Spleen (tissue), 7 donors: Measurements from ENCODE around the gene DIO1.

Experiments used
- POLR2A ChIP-seq, 3 donors: fragments of 450-650 bp; IDR thresholded peaks; one replicate each; pipeline ENCODE4 v1.5.1; 2017; ENCODE audit warnings: antibody characterized with exemption in 3 of 3, mild to moderate bottlenecking in 1 of 3
- TF ChIP-seq, protein P1 (sequence below), 11 experiments: fragments of 200-600 bp in 7 of 11; fragments of 450-650 bp in 4 of 11; sonication (generic) in 4 of 11; IDR thresholded peaks in 8 of 11; conservative IDR thresholded peaks in 3 of 11; 1 replicate in 7 of 11; 2 replicates in 4 of 11; pipeline versions ENCODE4 v1.4.0 to v1.8.0; 2016 to 2021; ENCODE audit warnings: antibody characterized with exemption in 11 of 11, inconsistent platforms in 4 of 11, mild to moderate bottlenecking in 1 of 11
- donor health status: DM: no; HTN: no; CAD: no; lungs with moderate emphysema.
- donor health status: DM: no; HTN: no; CAD: no.
- donor health status: DM: no; HTN: no; CAD: no.

DNA sequence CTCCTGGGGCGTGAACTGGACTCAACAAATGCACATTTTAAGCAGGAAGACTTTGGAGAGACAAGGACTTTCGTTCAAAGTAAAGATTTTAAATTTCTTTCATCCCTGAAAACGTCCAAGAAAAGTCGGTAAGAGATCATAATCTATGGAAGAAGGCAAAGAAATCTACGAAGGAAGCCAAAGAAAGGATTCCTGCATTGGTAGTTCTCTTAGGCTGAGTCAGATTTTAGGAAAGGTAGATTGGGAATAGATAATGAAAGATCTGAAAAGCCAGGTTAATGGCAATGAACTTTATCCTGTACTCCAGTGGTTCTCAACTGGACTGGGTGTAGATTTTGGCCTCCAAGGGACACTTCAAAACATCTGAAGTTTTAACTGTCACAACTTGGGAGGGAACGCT is 49.1 kb downstream of the DIO1 start:
- TF ChIP-seq, protein P1, sequence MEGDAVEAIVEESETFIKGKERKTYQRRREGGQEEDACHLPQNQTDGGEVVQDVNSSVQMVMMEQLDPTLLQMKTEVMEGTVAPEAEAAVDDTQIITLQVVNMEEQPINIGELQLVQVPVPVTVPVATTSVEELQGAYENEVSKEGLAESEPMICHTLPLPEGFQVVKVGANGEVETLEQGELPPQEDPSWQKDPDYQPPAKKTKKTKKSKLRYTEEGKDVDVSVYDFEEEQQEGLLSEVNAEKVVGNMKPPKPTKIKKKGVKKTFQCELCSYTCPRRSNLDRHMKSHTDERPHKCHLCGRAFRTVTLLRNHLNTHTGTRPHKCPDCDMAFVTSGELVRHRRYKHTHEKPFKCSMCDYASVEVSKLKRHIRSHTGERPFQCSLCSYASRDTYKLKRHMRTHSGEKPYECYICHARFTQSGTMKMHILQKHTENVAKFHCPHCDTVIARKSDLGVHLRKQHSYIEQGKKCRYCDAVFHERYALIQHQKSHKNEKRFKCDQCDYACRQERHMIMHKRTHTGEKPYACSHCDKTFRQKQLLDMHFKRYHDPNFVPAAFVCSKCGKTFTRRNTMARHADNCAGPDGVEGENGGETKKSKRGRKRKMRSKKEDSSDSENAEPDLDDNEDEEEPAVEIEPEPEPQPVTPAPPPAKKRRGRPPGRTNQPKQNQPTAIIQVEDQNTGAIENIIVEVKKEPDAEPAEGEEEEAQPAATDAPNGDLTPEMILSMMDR (IDR thresholded peaks at IDR 0.05 in 8 of 11, conservative IDR thresholded peaks at IDR 0.05 in 3 of 11), result no peak
- TF ChIP-seq POLR2A (IDR thresholded peaks at IDR 0.05), result no peak
